ENCODE results near the gene ST6GALNAC4.

Gene ST6GALNAC4

GRCh38 chr9:127946728-127947127, 29.9 kb upstream of the ST6GALNAC4 start:
- DNase-seq (ENCODE audit: low read depth in 2 of 2) = no peak

GRCh38 chr9:127945942-127946341, 29.1 kb upstream of the ST6GALNAC4 start:
- no peak for DNase-seq (ENCODE audit: low read depth in 2 of 2)

GRCh38 chr9:127945338-127945737, 28.5 kb upstream of the ST6GALNAC4 start:
- no peak for DNase-seq (ENCODE audit: low read depth in 2 of 2)

GRCh38 chr9:127944586-127945218, 27.9 kb upstream of the ST6GALNAC4 start:
- DNase-seq (ENCODE audit: low read depth in 2 of 2) = no peak

GRCh38 chr9:127943731-127944144, 26.9 kb upstream of the ST6GALNAC4 start:
- DNase-seq (ENCODE audit: low read depth in 2 of 2) = peak; percentile 65 to 82

GRCh38 chr9:127943011-127943662, 26.3 kb upstream of the ST6GALNAC4 start:
- DNase-seq (ENCODE audit: low read depth in 2 of 2) = no peak

- no peak for DNase-seq (ENCODE audit: low read depth in 2 of 2)
Measured at GRCh38 chr9:127942216-127943010, 25.6 kb upstream of the ST6GALNAC4 start.

- no peak for DNase-seq (ENCODE audit: low read depth in 2 of 2)
Measured at GRCh38 chr9:127941961-127942215, 25.0 kb upstream of the ST6GALNAC4 start.

GRCh38 chr9:127941062-127941960, 24.5 kb upstream of the ST6GALNAC4 start:
- DNase-seq (ENCODE audit: low read depth in 2 of 2) = no peak

- DNase-seq (ENCODE audit: low read depth in 2 of 2) = no peak
Measured at GRCh38 chr9:127940593-127940992, 23.8 kb upstream of the ST6GALNAC4 start.

- no peak for DNase-seq (ENCODE audit: low read depth in 2 of 2)
Measured at GRCh38 chr9:127938298-127938690, 21.5 kb upstream of the ST6GALNAC4 start.

- DNase-seq (ENCODE audit: low read depth in 2 of 2) = peak; percentile 69 to 81
Measured at GRCh38 chr9:127937388-127938297, 20.8 kb upstream of the ST6GALNAC4 start, which contains the start of gene DPM2. TSS of gene DPM2 (minus strand) at chr9:127937854. CDS start at chr9:127937820, 34 bp downstream.

- no peak for DNase-seq (ENCODE audit: low read depth in 2 of 2)
Measured at GRCh38 chr9:127937056-127937387, 20.2 kb upstream of the ST6GALNAC4 start.

GRCh38 chr9:127936347-127936852, 19.6 kb upstream of the ST6GALNAC4 start:
- DNase-seq (ENCODE audit: low read depth in 2 of 2) = no peak

- DNase-seq (ENCODE audit: low read depth in 2 of 2) = no peak
Measured at GRCh38 chr9:127935765-127936221, 19.0 kb upstream of the ST6GALNAC4 start.

- DNase-seq (ENCODE audit: low read depth in 2 of 2) = no peak
Measured at GRCh38 chr9:127934986-127935385, 18.1 kb upstream of the ST6GALNAC4 start.

GRCh38 chr9:127934248-127934647, 17.4 kb upstream of the ST6GALNAC4 start:
- no peak for DNase-seq (ENCODE audit: low read depth in 2 of 2)

- DNase-seq (ENCODE audit: low read depth in 2 of 2) = no peak
Measured at GRCh38 chr9:127931092-127931881, 14.4 kb upstream of the ST6GALNAC4 start.

GRCh38 chr9:127930231-127931091, 13.6 kb upstream of the ST6GALNAC4 start, which contains the start of gene PIP5KL1:
TSS of gene PIP5KL1 (minus strand) at chr9:127930777. CDS start at chr9:127930752, 25 bp downstream.
- DNase-seq (ENCODE audit: low read depth in 2 of 2) = peak in 1 of 2 experiments; percentile 65
